MV-4-11 (cell line): ENCODE data around the gene OR52K2.
"Not testable (repeated sequence)": the region's sequence is repeated elsewhere in the genome, so short reads cannot be mapped to it uniquely, and the experiment has no call there.

Experiments
- DNase-seq: peaks from one replicate; lab custom pipeline; 2025; lab: John Stamatoyannopoulos, UW

Gene OR52K2

DNA sequence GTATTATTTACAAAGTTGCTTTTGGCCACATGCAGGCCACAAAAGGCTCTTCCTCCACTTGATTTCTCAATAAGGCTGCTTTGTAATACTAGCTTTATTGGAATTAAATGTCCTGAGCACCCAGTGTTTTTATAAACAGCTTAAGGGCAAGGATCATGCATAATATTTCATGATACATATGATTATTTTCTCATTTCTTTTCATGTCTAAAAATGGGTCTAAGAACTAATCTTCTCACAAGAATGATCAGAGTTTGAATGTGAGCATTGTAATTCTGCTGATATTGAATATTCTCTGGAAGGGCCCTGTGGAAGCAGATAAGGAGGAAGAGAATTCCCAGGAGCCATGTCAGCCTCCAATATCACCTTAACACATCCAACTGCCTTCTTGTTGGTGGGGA is at the start of gene OR52K2:
TSS of gene OR52K2 (plus strand) at position 301 of the 400 bp plus-strand sequence. CDS start at position 346, 45 bp downstream.
- no peak for DNase-seq

DNA sequence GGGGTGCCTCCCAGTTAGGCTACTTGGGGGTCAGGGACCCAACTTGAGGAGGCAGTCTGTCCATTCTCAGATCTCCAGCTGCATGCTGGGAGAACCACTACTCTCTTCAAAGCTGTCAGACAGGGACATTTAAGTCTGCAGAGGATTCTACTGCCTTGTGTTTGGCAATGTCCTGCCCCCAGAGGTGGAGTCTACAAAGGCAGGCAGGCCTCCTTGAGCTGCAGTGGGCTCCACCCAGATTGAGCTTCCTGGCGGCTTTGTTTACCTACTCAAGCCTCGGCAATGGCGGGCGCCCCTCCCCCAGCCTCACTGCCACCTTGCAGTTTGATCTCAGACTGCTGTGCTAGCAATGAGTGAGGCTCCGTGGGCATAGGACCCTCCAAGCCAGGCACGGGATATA is 42.9 kb upstream of the OR52K2 start:
- DNase-seq, result not testable (repeated sequence)

- DNase-seq, result no peak
Observed at GRCh38 chr11:4416306-4416705, 32.8 kb upstream of the OR52K2 start.

DNA sequence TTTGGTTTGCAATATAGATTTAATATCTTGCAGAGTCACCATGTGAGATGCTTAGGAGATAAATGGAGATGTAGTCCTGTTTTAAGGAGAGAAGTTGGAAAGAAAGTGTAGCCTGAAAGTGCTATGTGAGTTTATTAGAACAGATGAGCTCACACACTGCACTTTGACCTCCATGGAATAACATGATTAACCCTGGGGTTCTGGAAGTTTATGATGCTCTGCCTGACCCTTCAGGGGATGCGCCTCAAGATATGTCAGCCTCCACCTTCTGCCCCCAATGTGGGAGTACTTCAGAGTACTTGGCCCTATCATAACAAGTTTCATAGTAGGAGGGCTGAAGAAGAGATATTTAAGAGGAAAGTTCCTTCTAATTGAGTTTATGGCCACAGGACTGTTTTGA is 32.3 kb upstream of the OR52K2 start:
- no peak for DNase-seq

DNA sequence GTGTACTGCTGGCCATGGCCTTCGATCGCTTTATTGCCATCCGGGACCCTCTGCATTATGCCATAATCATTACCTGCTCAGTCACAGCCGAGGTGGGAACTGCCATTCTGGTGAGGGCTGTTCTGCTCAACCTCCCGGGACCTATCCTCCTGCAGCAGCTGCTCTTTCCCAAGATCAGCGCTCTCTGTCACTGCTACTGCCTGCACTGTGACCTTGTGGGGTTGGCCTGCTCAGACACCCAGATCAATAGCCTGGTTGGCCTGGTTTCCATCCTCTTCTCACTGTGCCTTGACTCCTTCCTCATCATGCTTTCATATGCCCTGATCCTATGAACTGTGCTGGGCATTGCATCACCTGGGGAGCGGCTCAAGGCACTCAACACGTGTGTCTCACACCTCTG is 30.7 kb upstream of the OR52K2 start:
- no peak for DNase-seq

- DNase-seq, result no peak
Observed at GRCh38 chr11:4430051-4430450, 19.0 kb upstream of the OR52K2 start.

DNA sequence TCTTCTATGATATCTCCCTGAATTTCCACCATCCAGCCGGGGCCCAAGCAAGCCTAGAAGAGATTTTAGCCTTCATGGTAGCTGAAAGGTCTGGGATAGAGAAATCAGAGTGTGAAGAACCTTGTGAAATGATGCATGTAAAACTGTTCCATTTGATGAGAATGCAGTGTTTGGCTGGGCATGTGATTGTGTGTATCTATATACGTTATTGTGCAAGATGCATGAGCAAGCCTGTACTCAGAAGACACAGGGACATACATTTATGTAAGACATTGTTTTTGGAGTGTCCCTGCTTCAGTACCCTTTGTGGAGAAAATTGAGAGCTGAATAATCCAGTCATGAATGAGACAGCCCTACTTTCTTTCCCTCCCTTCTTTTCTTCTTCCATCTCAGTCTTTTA is 15.2 kb upstream of the OR52K2 start:
- peak; percentile 60 for DNase-seq

DNA sequence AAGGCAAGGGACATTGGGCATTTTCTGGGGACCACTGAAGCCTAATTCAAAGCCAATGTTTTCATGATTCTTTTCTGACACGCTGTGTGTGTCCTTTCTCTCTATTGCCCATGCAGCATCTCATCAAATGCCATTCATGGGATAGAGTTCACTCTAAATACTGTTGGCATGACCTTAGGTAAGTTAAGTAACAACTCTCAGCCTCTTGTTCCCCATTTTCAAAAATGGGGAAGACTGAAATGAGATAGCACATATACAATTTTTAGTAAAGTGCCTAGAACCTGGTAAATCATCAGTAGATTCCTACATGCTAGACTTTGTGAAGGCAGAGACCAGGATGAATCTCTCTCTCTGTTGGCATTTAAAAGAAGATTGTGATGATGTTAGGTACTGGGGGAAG is 12.7 kb upstream of the OR52K2 start:
- peak; percentile 44 for DNase-seq

DNA sequence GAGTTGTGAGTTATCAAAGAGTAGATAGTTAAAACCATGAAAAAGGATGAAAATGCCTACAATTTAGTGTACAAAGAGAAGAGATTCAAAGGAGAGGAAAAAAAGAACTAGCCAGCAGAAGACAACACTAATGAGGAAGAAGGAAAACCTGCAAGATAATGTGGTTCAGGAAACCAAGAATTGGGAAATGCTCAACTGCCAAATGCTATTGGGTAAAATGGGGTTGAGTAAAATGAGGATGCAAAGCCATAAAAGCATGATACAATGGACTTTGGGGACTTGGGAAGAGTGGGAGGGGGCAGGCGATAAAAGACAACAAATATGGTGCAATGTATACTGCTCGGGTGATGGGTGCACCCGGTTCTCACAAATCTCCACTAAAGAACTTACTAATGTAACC is 7.6 kb upstream of the OR52K2 start:
- peak; percentile 94 for DNase-seq

DNA sequence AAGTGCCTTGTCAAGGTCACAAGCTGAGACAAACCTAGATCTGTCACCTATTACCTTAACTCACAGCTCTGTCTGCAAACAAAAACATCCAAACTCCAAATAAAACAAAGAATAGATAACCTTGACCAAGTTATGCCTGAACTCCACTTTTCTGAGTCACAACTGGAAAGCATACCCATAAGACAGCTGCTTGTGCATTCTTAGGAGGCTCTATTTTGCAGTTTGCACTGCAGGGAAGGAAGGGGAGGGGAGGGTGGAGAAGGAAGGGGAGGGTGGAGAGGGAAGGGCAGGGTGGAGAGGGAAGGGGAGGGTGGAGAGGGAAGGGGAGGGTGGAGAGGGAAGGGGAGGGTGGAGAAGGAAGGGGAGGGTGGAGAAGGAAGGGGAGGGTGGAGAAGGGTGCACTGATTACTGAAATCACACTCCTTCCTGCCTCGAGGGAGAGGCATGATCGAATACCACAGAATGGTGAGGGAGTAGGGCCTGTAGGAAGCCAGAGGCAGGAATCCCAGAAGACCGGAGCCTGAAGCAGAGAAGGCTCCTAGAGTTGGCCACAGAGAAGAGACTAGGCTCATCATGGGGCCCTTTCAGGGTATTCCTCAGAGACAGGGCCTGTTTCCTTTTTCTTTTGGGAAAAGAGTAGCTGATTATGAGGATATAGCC is 5.7 kb upstream of the OR52K2 start:
- DNase-seq, result no peak

DNA sequence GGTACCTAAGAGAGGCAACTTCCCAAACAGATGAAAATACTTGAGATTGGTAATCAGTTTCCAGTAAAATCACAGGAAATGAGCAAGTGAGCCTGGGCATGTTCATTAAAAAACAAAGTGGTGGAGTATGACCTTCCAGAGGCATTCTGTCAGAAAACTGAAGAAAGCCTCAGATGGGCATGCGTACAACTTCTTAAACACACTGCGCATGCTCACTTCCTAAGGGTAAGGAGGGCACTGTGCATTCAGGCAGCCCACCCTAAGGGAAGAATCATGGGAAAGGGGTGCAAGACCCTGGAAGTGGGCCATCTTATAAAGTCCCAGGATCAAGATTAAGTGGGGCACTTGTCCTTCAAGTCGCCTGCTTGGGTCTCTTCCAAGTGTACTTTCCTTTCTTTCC is 4.0 kb downstream of the OR52K2 start:
- DNase-seq, result no peak

GRCh38 chr11:4454021-4454420 is 4.9 kb downstream of the OR52K2 start:
- DNase-seq, result peak; percentile 78

- DNase-seq, result peak; percentile 97
Observed at GRCh38 chr11:4455419-4455818, 6.3 kb downstream of the OR52K2 start.

DNA sequence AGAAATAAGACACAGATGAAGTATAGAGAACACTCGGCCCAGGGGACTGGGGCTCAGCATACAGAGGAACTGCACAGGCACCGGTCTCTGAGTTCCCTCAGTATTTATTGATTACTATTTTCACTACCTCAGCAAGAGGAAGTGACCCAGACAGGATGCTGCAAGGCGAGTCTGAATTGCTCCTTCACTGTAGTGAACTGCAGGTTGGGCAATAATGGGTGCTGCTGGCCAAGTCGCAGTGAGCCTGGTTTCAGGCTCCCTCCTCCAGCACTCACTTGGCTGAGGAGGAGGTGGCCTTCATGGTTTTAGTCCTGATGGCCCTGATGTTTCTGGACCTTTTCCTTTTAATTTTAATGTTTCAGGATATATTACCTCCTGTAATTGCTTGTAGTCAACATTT is 10.4 kb downstream of the OR52K2 start:
- peak; percentile 95 for DNase-seq

DNA sequence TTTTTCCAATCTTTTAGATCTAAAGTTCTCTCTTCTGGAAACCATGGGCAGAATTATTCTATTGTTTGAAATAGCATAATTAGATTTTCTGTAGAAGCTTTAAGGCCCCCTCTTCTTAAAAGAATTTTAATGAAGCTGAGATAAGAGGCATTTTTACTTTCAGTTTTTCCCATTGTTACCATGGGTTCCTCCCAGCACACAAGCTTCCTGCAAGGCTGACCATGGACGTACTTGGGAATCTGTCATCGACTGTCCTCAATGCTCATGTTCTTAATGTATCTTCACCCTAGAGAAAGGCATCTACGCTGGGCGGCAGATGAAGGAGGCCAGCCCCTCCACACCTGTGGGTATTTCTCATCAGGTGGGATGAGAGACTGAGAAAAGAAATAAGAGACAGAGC is 11.1 kb downstream of the OR52K2 start:
- DNase-seq, result no peak

DNA sequence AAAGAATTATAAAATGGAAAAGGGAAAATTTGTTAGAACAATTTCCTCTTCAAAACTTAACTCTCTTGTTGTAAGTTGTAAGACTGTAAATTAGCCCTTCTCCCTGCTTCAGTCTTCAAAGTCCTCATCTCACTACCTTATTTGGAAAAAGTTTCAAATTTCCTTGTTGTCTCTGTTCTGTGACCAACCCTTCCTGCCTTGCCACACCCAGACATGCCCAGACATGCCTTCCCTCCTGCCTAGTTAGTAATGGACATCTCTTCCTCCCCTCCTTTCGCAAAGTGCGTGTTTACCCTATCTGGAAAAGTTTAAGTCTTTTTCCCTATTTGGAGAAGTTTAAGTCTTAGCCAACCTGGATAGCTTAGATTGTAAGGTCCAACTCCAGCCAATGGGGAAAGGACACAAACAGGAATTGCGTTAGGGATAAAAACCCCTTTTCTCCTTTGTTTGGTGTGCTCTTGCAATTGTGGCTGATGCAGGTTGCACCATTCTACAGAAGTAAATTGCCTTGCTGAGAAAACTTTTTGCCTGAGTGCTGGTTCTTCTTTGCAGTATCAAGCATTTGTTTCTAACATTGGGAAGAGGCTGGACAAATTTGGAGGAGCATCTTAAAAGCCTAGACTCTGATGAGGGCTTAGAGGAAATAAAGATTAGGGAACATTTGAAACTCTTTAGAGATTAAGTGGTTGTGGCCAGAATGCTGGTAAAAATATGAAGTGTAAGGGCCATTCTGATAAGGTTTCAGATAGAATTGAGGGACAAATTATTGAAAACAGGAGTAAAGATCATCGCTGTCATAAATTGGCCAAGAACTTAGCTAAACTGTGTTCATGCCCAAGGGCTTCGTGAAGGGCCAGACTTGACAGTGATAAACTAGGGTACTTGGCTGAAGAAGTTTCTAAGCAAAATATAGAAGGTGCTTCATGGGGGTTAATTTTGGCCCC is 15.4 kb downstream of the OR52K2 start:
- peak; percentile 10 for DNase-seq

- no peak for DNase-seq
Observed at GRCh38 chr11:4465407-4465806, 16.3 kb downstream of the OR52K2 start.

- no peak for DNase-seq
Observed at GRCh38 chr11:4466131-4466870, 17.2 kb downstream of the OR52K2 start.

DNA sequence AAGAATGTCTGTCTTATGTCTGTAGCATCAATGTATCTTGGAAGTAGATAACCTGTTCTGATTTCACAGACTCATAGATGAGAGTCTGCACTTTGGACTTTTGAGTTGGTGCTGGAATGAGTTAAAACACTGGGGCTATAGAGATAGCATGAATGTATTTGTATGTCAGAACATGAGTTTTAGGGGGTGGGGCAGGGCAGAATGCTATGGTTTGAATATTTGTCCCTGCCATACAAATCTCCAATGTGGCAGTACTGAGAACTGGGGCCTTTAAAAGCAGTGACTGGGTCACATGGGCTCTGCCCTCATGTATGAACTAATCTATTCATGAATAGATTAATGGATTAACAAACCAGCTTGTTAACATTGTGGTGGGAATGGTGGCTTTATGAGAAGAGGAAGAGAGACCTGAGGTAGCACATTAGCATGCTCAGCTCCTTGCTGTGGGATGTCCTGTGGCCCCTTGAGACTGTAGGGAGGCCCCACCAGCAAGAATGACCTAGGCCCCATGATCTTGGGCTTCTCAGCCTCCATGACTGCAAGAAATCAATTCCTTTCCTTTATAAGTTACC is 17.9 kb downstream of the OR52K2 start:
- DNase-seq, result peak; percentile 80

- peak; percentile 31 for DNase-seq
Observed at GRCh38 chr11:4467811-4468606, 18.9 kb downstream of the OR52K2 start.

DNA sequence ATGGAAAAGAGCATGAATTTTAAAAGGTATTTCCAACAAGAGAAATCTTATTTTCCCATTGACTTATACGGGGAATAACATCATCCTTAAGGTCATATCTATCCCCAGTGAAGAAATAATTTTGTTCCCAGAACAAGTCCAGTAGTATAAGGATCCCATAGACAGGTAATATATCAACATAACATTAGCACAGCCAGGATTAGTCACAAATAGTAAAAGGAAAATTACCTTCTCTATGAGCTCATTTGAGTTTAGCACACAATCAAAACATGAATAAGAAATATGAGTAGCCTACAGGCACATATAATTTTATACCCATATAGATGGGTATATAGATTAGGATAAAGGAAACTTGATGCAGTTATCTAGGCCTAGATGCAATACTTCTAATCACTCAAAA is 30.5 kb downstream of the OR52K2 start:
- no peak for DNase-seq
